Measurements from ENCODE around the gene ING3. TPM values are rescaled to one million over a fixed set of nuclear protein-coding genes. Genes with fewer than 3 reads are reported as not detected.

Gene ING3
- total RNA-seq = 6.8 TPM

- H3K27ac ChIP-seq = peak within 1 kb of the TSS; percentile 91 to 99
- peak; percentile 94 to 99 for DNase-seq (ENCODE audit: low spot score in 2 of 2)
- intact Hi-C loops (cut with DNase I) = loop anchor here (1.0 to 10.0 kb wide), 4 partner anchors 92 to 1194 kb away; partner anchors contain the start of genes AASS, FAM3C and TSPAN12
- peaks cover 5 to 12% of the 10 kb centered on the region in 2 donors for H3K4me1 ChIP-seq
- no peaks in the 10 kb centered on the region for H3K9me3 ChIP-seq
- H3K36me3 ChIP-seq = peaks cover 13 to 16% of the 10 kb centered on the region in 2 donors
- TF ChIP-seq CTCF (IDR thresholded peaks at IDR 0.05) = no peak
- H3K4me3 ChIP-seq = peak within 1 kb of the TSS; percentile 73 to 77
- H3K27me3 ChIP-seq = no peaks in the 10 kb centered on the region
Observed at GRCh38 chr7:120950539-120951308, at the start of gene ING3. Gene ING3 (plus strand): TSS chr7:120950777. CDS start chr7:120950897, 120 bp downstream.

GRCh38 chr7:120915314-120916105 is 35.1 kb upstream of the ING3 start:
- Histone ChIP-seq H3K36me3 (no peaks in the 10 kb centered on the region), H3K9me3 (no peaks in the 10 kb centered on the region), H3K4me3 (no peak overlapping the region), H3K27ac (no peak overlapping the region), H3K4me1 (no peaks in the 10 kb centered on the region), H3K27me3 (no peaks in the 10 kb centered on the region)
- DNase-seq (ENCODE audit: low spot score in 2 of 2) = no peak
- intact Hi-C loops (cut with DNase I) = no loop called here
- TF ChIP-seq CTCF (IDR thresholded peaks at IDR 0.05) = no peak

GRCh38 chr7:120916121-120916520 is 34.5 kb upstream of the ING3 start:
- no peak overlapping the region for H3K4me3 ChIP-seq
- TF ChIP-seq CTCF (IDR thresholded peaks at IDR 0.05) = no peak
- intact Hi-C loops (cut with DNase I) = no loop called here
- no peak overlapping the region for H3K27ac ChIP-seq
- no peaks in the 10 kb centered on the region for H3K9me3 ChIP-seq
- no peak for DNase-seq (ENCODE audit: low spot score in 2 of 2)
- H3K4me1 ChIP-seq = no peaks in the 10 kb centered on the region
- H3K27me3 ChIP-seq = no peaks in the 10 kb centered on the region
- H3K36me3 ChIP-seq = no peaks in the 10 kb centered on the region

GRCh38 chr7:120916538-120916937 is 34.0 kb upstream of the ING3 start:
- no peaks in the 10 kb centered on the region for H3K4me1 ChIP-seq
- no peaks in the 10 kb centered on the region for H3K27me3 ChIP-seq
- H3K36me3 ChIP-seq = no peaks in the 10 kb centered on the region
- H3K4me3 ChIP-seq = no peak overlapping the region
- H3K27ac ChIP-seq = no peak overlapping the region
- intact Hi-C loops (cut with DNase I) = no loop called here
- no peak for DNase-seq (ENCODE audit: low spot score in 2 of 2)
- TF ChIP-seq CTCF (IDR thresholded peaks at IDR 0.05) = no peak
- no peaks in the 10 kb centered on the region for H3K9me3 ChIP-seq

- TF ChIP-seq CTCF (IDR thresholded peaks at IDR 0.05) = no peak
- H3K36me3 ChIP-seq = no peaks in the 10 kb centered on the region
- H3K27me3 ChIP-seq = no peaks in the 10 kb centered on the region
- intact Hi-C loops (cut with DNase I) = no loop called here
- no peaks in the 10 kb centered on the region for H3K9me3 ChIP-seq
- H3K4me1 ChIP-seq = no peaks in the 10 kb centered on the region
- DNase-seq (ENCODE audit: low spot score in 2 of 2) = no peak
- H3K27ac ChIP-seq = no peak overlapping the region
- H3K4me3 ChIP-seq = no peak overlapping the region
Observed at GRCh38 chr7:120919466-120919865, 31.1 kb upstream of the ING3 start.

Data from ascending aorta (tissue), 2 donors.